Uterus (tissue), 4 donors: ENCODE results near the gene CPED1. TPM values are rescaled to one million over a fixed set of nuclear protein-coding genes. Genes with fewer than 3 reads are reported as not detected.

Experiments used
- DNase-seq, 2 donors: peaks; one replicate each; pipeline ENCODE4 v3.0.0-alpha.2; 2019 to 2020
- H3K27ac ChIP-seq, 2 donors: fragments of 200-600 bp; sonication (generic); 1 replicate in 1 of 2; 2 replicates in 1 of 2; pipeline ENCODE4 v1.5.1; 2016 to 2018
- H3K27me3 ChIP-seq, 2 donors: fragments of 200-600 bp; sonication (generic); one replicate each; pipeline ENCODE4 v1.5.1; 2018 to 2019; ENCODE audit warnings: control low read depth in 1 of 2
- H3K36me3 ChIP-seq, 2 donors: fragments of 200-600 bp; sonication (generic); one replicate each; pipeline ENCODE4 v1.5.1; 2019; ENCODE audit warnings: control low read depth in 1 of 2
- H3K4me1 ChIP-seq, 2 donors: fragments of 200-600 bp; sonication (generic); one replicate each; pipeline ENCODE4 v1.5.1; 2018 to 2019; ENCODE audit warnings: control low read depth in 1 of 2
- H3K4me3 ChIP-seq, 2 donors: fragments of 200-600 bp; sonication (generic); 1 replicate in 1 of 2; 2 replicates in 1 of 2; pipeline ENCODE4 v1.5.1; 2018 to 2019; ENCODE audit warnings: mild to moderate bottlenecking in 1 of 2
- H3K9me3 ChIP-seq, 2 donors: fragments of 200-600 bp; sonication (generic); one replicate each; pipeline ENCODE4 v1.5.1; 2019; ENCODE audit warnings: control low read depth in 1 of 2
- CTCF ChIP-seq, 4 experiments: fragments of 200-600 bp in 2 of 4; fragments of 450-650 bp in 2 of 4; sonication (generic) in 2 of 4; IDR thresholded peaks; one replicate each; pipeline ENCODE4 v1.5.1; 2016 to 2019; ENCODE audit warnings: antibody characterized with exemption in 4 of 4, mild to moderate bottlenecking in 2 of 4, moderate library complexity in 1 of 4
- POLR2A ChIP-seq, 2 donors: fragments of 450-650 bp; IDR thresholded peaks; one replicate each; pipeline ENCODE4 v1.6.1; 2016; ENCODE audit warnings: antibody characterized with exemption in 2 of 2, mild to moderate bottlenecking in 1 of 2, moderate library complexity in 1 of 2
- intact Hi-C: fragments of 100-400 bp; cut with DNase I; formaldehyde crosslinking; loops from one replicate; pipeline ENCODE4 v1.15.1; 2023; ENCODE audit warnings: low total_unique reads
- total RNA-seq, 4 donors: library from RNA; depleted of rRNA in 3 of 4; stranded (reverse); fragments of >200 nt in 3 of 4; gene quantifications; one replicate each; pipeline versions ENCODE4 v1.1.0 to v1.2.4, GENCODE V29; 2014 to 2023
- donor health status: DM: yes; HTN: yes; CAD: no.

The CPED1 gene
- total RNA-seq, 4 donors from 2014 or later: 47.4 to 194 (median 59.2) TPM

- H3K36me3 ChIP-seq: no peaks in the 10 kb centered on the region
- intact Hi-C loops: no loop called here
- no peak overlapping the region for H3K4me3 ChIP-seq
- no peak for DNase-seq
- no peaks in the 10 kb centered on the region for H3K27me3 ChIP-seq
- H3K4me1 ChIP-seq: no peaks in the 10 kb centered on the region
- TF ChIP-seq CTCF (IDR thresholded peaks at IDR 0.05) (no peak), POLR2A (IDR thresholded peaks at IDR 0.05) (no peak)
- no peaks in the 10 kb centered on the region for H3K9me3 ChIP-seq
- H3K27ac ChIP-seq: no peak overlapping the region
These were observed 274.5 kb downstream of the CPED1 start for GRCh38 chr7:121262969-121263368.

DNA sequence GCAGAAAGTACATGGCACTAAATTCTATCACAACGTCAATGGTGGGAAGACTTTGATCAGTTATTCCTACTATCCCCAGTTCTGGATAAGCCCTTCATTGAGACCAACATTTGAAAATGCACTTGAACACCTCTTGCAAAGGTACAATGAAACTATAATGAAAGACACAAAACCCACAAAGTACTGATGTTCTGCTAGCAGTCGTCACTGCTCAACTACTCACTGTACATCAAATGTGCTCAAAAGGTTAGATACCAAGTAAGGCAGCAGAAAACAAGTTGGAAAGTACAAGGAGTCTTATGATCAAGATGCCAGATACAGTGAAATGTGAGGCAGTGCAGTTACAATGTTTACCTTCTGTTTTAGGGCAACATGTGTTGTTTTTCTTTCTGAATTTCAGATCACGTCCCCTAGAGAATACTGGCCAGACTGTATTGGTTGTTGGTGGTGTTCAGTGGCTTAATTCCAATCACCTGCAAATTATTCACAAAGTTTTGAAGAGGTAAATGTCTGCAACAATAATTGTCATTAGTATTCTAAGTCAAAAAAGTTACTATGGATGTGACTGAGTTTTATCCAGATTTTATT, 277.9 kb downstream of the CPED1 start:
- H3K36me3 ChIP-seq: no peaks in the 10 kb centered on the region
- DNase-seq: no peak
- intact Hi-C loops: no loop called here
- no peak overlapping the region for H3K27ac ChIP-seq
- H3K4me1 ChIP-seq: no peaks in the 10 kb centered on the region
- H3K9me3 ChIP-seq: no peaks in the 10 kb centered on the region
- no peaks in the 10 kb centered on the region for H3K27me3 ChIP-seq
- no peak for TF ChIP-seq POLR2A (IDR thresholded peaks at IDR 0.05)
- TF ChIP-seq CTCF (IDR thresholded peaks at IDR 0.05): no peak
- H3K4me3 ChIP-seq: no peak overlapping the region

DNA sequence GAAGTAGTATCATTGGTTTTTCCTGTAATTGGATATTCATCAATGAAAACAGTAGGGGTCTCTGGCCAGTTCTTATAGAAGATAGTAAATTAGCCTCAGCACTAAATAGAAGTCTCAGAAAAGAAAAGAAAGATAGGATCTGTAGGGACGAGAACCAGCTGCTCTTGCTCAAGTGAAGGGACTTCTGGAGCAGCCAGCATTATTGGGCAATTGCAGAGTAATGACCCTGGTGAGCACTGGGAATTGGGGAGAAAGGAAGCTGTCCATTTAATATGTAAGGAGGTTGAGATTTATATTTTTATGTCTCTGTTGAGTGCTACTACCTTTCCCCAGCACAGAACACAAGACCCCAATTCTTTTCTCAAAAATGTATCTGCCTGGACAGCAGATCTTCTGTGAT, 279.1 kb downstream of the CPED1 start:
- Histone ChIP-seq H3K27me3 (no peaks in the 10 kb centered on the region), H3K36me3 (no peaks in the 10 kb centered on the region), H3K27ac (no peak overlapping the region), H3K9me3 (no peaks in the 10 kb centered on the region), H3K4me1 (no peaks in the 10 kb centered on the region), H3K4me3 (no peak overlapping the region)
- TF ChIP-seq CTCF (IDR thresholded peaks at IDR 0.05) (no peak), POLR2A (IDR thresholded peaks at IDR 0.05) (no peak)
- intact Hi-C loops: no loop called here
- DNase-seq: no peak

DNA sequence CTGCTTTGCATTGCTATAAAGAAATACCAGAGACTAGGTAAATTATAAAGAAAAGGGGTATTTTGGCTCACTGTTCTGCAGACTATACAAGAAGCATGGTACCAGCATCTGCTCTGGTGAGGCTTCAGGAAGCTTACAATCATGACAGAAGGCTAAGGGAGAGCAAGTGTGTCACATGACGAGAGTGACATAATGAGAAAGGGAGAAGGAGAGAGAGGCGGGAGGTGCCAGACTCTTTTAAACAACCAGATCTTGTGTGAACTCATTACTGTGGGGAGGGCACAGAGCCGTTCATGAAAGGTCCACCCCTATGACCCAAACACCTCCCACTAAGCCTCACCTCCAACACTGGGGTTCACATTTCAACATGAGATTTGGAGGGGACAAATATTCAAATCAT, 281.3 kb downstream of the CPED1 start:
- DNase-seq: no peak
- no peak overlapping the region for H3K27ac ChIP-seq
- no peaks in the 10 kb centered on the region for H3K36me3 ChIP-seq
- H3K9me3 ChIP-seq: no peaks in the 10 kb centered on the region
- intact Hi-C loops: no loop called here
- no peak for TF ChIP-seq CTCF (IDR thresholded peaks at IDR 0.05)
- no peak for TF ChIP-seq POLR2A (IDR thresholded peaks at IDR 0.05)
- H3K27me3 ChIP-seq: no peaks in the 10 kb centered on the region
- no peak overlapping the region for H3K4me3 ChIP-seq
- H3K4me1 ChIP-seq: no peaks in the 10 kb centered on the region

- intact Hi-C loops: no loop called here
- H3K9me3 ChIP-seq: no peaks in the 10 kb centered on the region
- H3K4me1 ChIP-seq: no peaks in the 10 kb centered on the region
- H3K36me3 ChIP-seq: no peaks in the 10 kb centered on the region
- no peaks in the 10 kb centered on the region for H3K27me3 ChIP-seq
- no peak for DNase-seq
- TF ChIP-seq CTCF (IDR thresholded peaks at IDR 0.05): no peak
- TF ChIP-seq POLR2A (IDR thresholded peaks at IDR 0.05): no peak
- no peak overlapping the region for H3K4me3 ChIP-seq
- no peak overlapping the region for H3K27ac ChIP-seq
These were observed 282.6 kb downstream of the CPED1 start for GRCh38 chr7:121271098-121271497.
